Femur (tissue), 1 donor: Measurements from ENCODE around the gene ESPNL.

ENCODE experiments used
- DNase-seq: peaks from one replicate; pipeline ENCODE4 v3.0.0-alpha.2; 2017

Gene ESPNL

DNA sequence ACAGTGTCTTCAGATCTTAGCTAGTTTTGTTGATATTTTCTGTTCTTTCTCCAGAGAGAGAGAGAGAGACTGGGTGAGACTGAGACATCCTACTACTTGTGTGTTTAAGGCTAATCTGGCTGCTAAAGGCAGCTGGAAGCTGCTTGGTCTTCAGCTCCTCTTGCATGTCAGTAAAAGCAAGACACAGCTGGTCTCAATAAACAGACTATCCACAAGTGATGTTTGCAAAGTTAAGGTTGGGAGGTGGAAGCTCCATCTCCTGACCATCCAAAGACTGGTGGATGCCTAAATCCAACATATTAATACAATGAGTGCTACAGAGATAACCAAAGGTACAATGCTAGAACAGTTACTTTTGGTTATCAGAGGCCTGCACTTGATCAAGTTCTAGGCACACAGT is 76.5 kb downstream of the ESPNL start:
- no peak for DNase-seq

DNA sequence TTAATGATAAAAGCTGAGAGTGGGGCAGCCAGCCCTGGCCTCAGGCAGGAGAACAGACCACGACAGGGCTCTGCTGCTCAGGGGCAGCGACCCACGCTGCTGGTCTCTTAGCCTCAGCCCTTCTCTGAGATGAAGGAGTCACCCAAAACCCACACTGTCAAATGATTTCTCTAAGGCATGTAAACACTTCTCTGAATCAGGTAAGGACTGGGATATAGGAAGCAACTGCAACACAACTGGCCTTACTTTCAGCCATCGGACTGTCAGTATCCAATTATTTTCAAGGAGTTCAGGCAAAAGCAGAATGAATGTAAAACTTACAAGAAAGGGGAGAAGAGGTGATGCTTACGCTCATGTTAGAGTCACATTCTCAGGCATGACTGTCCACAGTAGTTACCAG is 80.4 kb downstream of the ESPNL start:
- DNase-seq: no peak

DNA sequence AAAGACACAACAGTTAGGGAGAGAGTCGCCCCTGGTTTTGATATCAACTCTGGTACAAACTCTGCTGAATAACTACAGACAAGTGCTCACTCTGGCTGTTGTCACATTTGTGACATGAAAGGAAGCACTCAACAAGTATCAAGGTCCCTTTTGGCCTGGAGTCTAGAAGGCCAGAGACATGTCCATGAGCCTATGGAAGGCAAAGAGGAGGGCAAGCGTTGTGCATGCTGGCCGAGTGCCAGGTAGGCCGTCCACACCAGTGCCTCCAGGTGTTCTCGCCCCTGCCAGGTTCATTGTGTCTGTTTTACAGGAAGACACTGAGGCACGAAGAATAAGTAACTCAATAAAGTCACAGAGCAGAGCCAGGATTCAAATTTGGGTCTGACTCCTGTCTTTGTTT is 82.2 kb downstream of the ESPNL start:
- DNase-seq: no peak
